HPDE6-E6E7 (cell line): ENCODE results near the gene TSHR.
"Not testable (repeated sequence)": the region's sequence is repeated elsewhere in the genome, so short reads cannot be mapped to it uniquely, and the experiment has no call there.

ENCODE experiments used
- DNase-seq: peaks from one replicate; pipeline ENCODE4 v3.0.0; 2011; ENCODE audit warnings: missing footprints; ENCODE audit errors: extremely low spot score

TSHR gene

GRCh38 chr14:80996049-80996901 lies 40.9 kb downstream of the TSHR start:
- DNase-seq: peak; percentile 67

- no peak for DNase-seq
Measured at GRCh38 chr14:81001447-81001846, 46.0 kb downstream of the TSHR start.

GRCh38 chr14:81004575-81004974 lies 49.2 kb downstream of the TSHR start:
- no peak for DNase-seq

DNA sequence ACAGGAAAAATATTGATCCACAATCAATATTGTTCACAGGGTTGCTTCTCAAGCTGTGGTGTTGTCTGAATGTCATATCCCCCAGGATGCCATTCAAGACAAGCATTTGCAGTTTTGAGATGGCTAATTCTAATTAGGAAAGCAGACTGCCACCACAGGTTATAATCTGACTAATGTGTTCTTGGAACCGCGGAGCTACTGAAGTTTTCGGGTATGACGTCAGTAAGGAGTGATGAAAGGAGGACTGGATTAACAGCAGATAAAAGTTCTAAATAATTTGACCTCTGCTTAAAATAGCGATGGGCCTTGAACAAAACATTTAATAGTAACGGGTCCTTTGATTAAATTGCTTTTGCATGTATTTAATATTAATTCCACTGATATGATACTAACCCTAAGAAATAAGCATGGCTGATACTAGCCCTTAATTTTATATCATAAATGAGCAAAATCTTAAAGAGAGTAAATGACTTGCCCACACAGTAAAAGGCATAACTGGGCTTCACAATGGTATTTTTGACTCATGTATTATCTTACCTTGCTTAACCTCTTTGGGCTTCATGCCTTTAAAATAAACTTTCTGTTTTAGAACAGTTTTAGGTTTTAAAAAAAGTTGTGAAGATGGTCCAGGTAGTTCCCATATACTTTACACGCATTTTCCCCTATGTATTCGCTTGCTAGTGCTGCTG lies 50.3 kb downstream of the TSHR start:
- DNase-seq: no peak

DNA sequence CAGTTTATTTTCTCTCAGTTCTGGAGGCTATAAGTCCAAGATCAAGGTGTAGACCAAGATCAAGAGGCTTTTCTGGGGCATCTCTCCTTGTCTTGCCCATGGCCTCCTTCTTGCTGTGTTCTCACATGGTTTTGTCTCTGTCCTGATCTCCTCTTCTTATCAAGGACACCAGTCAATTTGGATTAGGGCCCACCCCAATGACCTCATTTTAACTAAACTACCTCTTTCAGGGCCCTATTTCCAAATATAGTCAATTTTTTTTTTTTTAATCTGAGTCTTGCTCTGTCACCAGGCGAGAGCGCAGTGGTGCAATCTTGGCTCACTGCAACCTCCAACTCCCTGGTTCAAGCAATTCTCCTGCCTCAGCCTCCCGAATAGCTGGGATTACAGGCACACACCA lies 50.8 kb downstream of the TSHR start:
- DNase-seq: no peak

DNA sequence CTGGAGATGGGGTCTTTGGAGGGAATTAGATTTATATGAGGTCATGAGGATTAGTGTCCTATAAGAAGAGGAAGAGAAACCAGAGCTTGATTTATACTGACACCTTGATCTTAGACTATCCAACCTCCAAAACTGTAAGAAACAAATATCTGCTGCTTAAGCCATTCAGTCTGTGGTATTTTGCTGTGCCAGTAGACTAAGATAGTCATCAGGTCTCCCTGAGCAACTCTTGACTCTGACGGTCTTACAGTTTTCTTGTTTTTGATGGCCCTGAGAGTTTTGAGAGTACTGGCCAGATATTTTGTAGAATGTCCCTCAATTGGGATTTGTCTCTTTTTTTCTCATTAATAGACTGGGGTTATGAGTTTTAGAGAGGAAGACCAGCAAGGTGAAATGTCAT lies 51.7 kb downstream of the TSHR start:
- DNase-seq: no peak

- DNase-seq: no peak
Measured at GRCh38 chr14:81009346-81009745, 53.9 kb downstream of the TSHR start.

GRCh38 chr14:81018251-81018650 lies 62.8 kb downstream of the TSHR start:
- no peak for DNase-seq

GRCh38 chr14:81018684-81019083 lies 63.3 kb downstream of the TSHR start:
- no peak for DNase-seq

GRCh38 chr14:81019113-81019512 lies 63.7 kb downstream of the TSHR start:
- DNase-seq: not testable (repeated sequence)

DNA sequence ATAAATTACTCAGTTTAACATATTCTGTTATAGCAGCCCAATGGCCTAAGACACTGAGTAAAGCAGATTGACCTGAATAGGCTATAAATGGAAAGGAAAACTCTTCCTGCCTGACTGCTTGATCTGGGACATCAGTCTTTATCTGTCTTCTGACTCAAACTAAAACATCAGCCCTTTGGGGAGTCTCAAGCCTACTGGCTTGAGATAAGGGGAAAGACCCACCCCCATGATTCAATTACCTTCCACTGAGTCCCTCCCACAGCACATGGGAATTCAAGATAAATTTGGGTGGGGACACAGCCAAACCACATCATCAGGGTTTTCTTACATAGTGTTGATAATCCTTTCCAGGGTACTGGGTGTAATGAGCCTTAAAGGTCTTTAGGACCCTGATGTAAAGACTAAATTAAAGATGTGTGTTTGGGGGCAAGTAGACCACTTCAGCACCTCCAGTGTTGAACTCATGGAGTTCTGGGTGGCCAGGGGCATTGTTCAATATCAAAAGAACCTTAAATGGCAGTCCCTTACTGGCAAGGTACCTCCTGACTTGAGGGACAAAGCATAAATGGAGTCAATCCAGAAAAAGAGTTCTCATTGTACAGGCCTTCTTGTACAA lies 67.8 kb downstream of the TSHR start:
- DNase-seq: no peak

GRCh38 chr14:81028461-81028860 lies 73.0 kb downstream of the TSHR start:
- DNase-seq: no peak

DNA sequence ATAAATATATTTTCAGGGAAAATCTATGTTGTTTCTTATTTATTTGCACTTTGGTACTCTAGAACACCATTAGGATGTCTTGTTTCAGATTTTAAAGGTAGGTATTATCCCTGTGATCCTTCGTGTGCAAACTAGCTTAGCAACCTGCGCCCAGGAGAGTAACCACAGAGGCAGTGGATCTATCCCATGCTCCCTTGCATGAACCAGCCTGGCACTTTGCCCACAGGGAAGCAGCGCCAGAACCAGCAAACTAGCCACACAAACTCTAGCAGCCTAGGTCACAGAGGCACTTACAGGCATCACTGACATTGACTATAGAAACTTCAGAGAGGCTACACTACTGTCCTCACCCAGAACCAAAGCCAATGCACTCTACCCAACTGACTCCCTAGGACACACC lies 76.1 kb downstream of the TSHR start:
- DNase-seq: no peak

DNA sequence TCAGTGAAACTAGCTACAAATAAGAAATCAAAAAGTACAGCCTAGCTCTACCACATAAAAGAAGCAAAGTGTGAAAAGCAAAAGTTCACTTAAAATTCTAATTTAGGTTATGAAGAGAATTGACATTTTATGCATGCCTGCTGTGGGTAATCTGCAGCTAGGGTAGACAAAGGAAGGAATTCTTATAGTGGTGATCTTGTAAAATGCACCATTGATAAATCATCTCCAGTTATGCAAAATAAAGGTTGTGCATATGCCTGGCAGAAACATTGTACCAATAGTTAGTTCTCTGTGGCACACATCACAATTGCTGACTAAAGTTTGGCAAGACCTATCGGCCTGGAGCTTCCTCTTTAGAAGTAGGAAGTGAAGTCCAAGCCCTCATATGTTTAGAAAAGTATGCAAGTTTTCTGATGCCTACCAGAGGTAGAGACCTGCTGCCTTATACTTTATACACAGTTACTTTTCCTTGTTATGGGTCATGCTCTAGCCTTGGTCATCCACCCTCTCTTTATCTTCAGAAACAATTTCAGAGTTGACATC lies 78.3 kb downstream of the TSHR start:
- DNase-seq: no peak

GRCh38 chr14:81042438-81042837 lies 87.0 kb downstream of the TSHR start:
- DNase-seq: no peak

- no peak for DNase-seq
Measured at GRCh38 chr14:81051547-81051946, 96.1 kb downstream of the TSHR start.

GRCh38 chr14:81054057-81054456 lies 98.6 kb downstream of the TSHR start:
- not testable (repeated sequence) for DNase-seq

DNA sequence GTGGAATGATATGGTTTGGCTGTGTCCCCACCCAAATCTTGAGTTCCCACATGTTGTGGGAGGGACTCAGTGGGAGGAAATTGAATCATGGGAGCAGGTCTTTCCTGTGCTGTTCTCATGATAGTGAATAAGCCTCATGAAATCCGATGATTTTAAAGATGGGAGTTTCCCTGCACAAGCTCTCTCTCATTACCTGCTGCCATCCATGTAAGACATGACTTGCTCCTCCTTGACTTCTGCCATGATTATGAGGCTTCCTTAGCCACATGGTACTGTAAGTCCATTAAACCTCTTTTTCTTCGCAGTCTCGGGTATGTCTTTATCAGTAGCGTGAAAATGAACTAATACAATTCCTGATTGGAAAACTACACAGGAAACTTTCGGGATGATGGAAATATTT lies 100.5 kb downstream of the TSHR start:
- no peak for DNase-seq

DNA sequence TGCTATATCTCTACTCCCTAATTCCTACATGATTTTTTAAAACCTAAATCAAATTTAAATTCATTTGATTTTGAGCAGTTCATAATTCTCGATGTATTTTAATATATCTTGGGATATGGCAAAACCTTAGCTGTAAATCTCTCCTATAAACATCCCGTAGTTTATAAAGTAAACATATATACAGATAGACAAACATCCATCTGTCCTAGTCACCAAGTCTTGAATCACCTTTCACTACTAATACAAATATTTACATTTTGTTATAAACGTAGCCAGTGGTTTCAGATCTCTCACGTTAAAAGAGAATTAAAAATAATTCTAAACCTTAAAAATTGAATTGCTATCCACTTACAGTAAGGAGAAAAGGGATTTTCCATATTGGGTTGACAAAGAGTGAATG lies 107.0 kb downstream of the TSHR start:
- DNase-seq: no peak

GRCh38 chr14:81062816-81063215 lies 107.4 kb downstream of the TSHR start:
- DNase-seq: no peak

- no peak for DNase-seq
Measured at GRCh38 chr14:81066672-81067071, 111.3 kb downstream of the TSHR start.

DNA sequence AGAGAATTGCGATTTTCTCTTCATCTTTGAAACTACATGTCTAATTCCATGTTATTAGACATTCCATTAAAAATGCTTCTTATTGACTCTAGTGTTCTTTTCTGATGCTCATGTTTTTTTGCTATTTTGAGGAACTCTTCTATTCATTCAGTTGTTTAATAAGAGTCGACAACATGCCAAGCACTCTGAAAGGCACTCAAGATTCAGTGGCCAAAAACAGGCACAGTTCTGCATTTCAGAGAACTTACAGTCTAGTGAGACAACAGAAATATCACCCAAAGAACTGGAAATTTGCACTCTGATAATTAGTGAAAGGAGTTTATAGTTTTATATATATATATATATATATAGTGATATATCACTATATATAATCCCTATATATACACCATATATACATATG lies 111.7 kb downstream of the TSHR start:
- DNase-seq: no peak
